Measurements from ENCODE around the gene CASR. TPM values are rescaled to one million over a fixed set of nuclear protein-coding genes. Genes with fewer than 3 reads are reported as not detected.

CASR gene
- total and polyA plus RNA-seq, 2 of the 4 experiments (the other 2 are of a cell fraction), result not detected

GRCh38 chr3:122258757-122259371 lies 75.4 kb downstream of the CASR start (continued):
- TF ChIP-seq USF2 (IDR thresholded peaks at IDR 0.05; ENCODE audit: low read depth, low read length), result no peak
- TF ChIP-seq SMC3 (IDR thresholded peaks at IDR 0.05; ENCODE audit: low read depth, low read length), result peak; percentile 79
- TF ChIP-seq RAD21 (IDR thresholded peaks at IDR 0.05; ENCODE audit: low read length), result peak; percentile 80

- dilution Hi-C loops (cut with HindIII; ENCODE audit: low sequenced_read_pairs, unreplicated experiment) (no loop called here), in situ Hi-C loops (cut with MboI; ENCODE audit: low sequenced_read_pairs) (loop anchor here (10.0 kb wide), 2 partner anchors 155 to 705 kb away; no protein-coding TSS in a partner anchor), intact Hi-C loops (cut with micrococcal nuclease) (no loop called here)
- H2AFZ ChIP-seq (replicated peaks; ENCODE audit: low read length, poor library complexity), result no peak overlapping the region
- H4K20me1 ChIP-seq (ENCODE audit: insufficient read depth, low read length), result no peaks in the 10 kb centered on the region
- H3K9ac ChIP-seq (ENCODE audit: low read depth, low read length), result no peak overlapping the region
- H4K5ac ChIP-seq (ENCODE audit: low read depth, low read length), result no peak overlapping the region
- no peak overlapping the region for H3K4me2 ChIP-seq (ENCODE audit: low read depth, low read length)
- H2BK120ac ChIP-seq (ENCODE audit: low read depth, low read length), result no peak overlapping the region
- no peak overlapping the region for H3K18ac ChIP-seq (ENCODE audit: low read depth, low read length)
- no peaks in the 10 kb centered on the region for H3K9me3 ChIP-seq (ENCODE audit: control insufficient read depth, insufficient read depth, low read length)
- H3K4me1 ChIP-seq (ENCODE audit: control insufficient read depth, insufficient read depth, low read length), result no peaks in the 10 kb centered on the region; the same call in 1 of the 2 replicates
- ATAC-seq (ENCODE audit: low read depth) (no peak), DNase-seq (no peak)
- no peak overlapping the region for H3K4ac ChIP-seq (ENCODE audit: low read depth, low read length)
- H2BK5ac ChIP-seq (ENCODE audit: low read depth, low read length, poor library complexity, severe bottlenecking), result no peak overlapping the region
- no peaks in the 10 kb centered on the region for H3K79me1 ChIP-seq (ENCODE audit: low read depth in 1 of 2, low read length in 2 of 2)
- ChIA-PET CTCF (interaction anchor here (0.6 to 2.8 kb wide), 2 partner anchors 158 to 306 kb away, joined by 4 to 18 read pairs; no protein-coding TSS in a partner anchor), POLR2A (ENCODE audit: unreplicated experiment) (no interaction called here)
- no peak overlapping the region for H3K4me3 ChIP-seq (ENCODE audit: insufficient read depth, low read depth, low read length)
- H2AK5ac ChIP-seq (ENCODE audit: low read depth, low read length), result no peak overlapping the region
- no TSS peak for BruUV-seq (replicated peaks)
- H2BK15ac ChIP-seq (ENCODE audit: low read depth, low read length), result no peak overlapping the region
- TF ChIP-seq CEBPB (IDR thresholded peaks at IDR 0.05; ENCODE audit: low read depth, low read length), result no peak
- no peak for TF ChIP-seq USF2 (IDR thresholded peaks at IDR 0.05; ENCODE audit: low read depth, low read length)
- TF ChIP-seq RCOR1 (IDR thresholded peaks at IDR 0.05; ENCODE audit: insufficient replicate concordance, low read length), result no peak
- TF ChIP-seq CTCF (conservative IDR thresholded peaks at IDR 0.05; ENCODE audit: low read depth, low read length), result no peak
- H3K27ac ChIP-seq (ENCODE audit: insufficient read depth, low read length), result no peak overlapping the region
- no peak overlapping the region for H4K91ac ChIP-seq (ENCODE audit: insufficient read depth, low read depth, low read length)
- H4K8ac ChIP-seq (ENCODE audit: low read depth in 2 of 2, low read length in 2 of 2), result no peak overlapping the region
- H3K23ac ChIP-seq (ENCODE audit: low read depth, low read length), result no peak overlapping the region
- H3K9me1 ChIP-seq (ENCODE audit: insufficient read depth, low read length), result no peaks in the 10 kb centered on the region
- peaks cover 19% of the 10 kb centered on the region for H3K27me3 ChIP-seq (ENCODE audit: control insufficient read depth, insufficient read depth, low read length)
- WGBS, 2 experiments (ENCODE audit: extremely low coverage in 2 of 2, insufficient read length in 1 of 2), result no CpG with 5 or more reads among the region's 2 CpGs
- H2BK20ac ChIP-seq (ENCODE audit: low read depth, low read length), result no peak overlapping the region
- no peak overlapping the region for H2AK9ac ChIP-seq (replicated peaks; ENCODE audit: low read depth, low read length, poor library complexity)
- H3K36me3 ChIP-seq (ENCODE audit: control insufficient read depth, insufficient read depth, low read length), result no peaks in the 10 kb centered on the region
- no peak overlapping the region for H3K56ac ChIP-seq (ENCODE audit: extremely low read depth, insufficient read depth, low read length)
- H3K14ac ChIP-seq (replicated peaks; ENCODE audit: low read depth, low read length), result no peak overlapping the region
Observed at GRCh38 chr3:122260206-122260605, 76.7 kb downstream of the CASR start.

Measured in IMR-90 (cell line).